GM21528 (cell line): ENCODE results near the gene GPR132.
A peak's percentile ranks its signal among the peaks of the same experiment; 100 is the strongest.

Experiments used
- ATAC-seq: cut with Tn5 transposase; IDR thresholded peaks from one replicate; pipeline ENCODE4 v1.9.1; 2021; ENCODE audit warnings: mild to moderate bottlenecking, moderate library complexity; ENCODE audit not compliant: unreplicated experiment, low FRiP score

Gene GPR132

GRCh38 chr14:105076296-105076804, 11.1 kb upstream of the GPR132 start:
- ATAC-seq, result no peak

- ATAC-seq, result peak; percentile 51
Observed at GRCh38 chr14:105075379-105076295, 10.4 kb upstream of the GPR132 start.

- no peak for ATAC-seq
Observed at GRCh38 chr14:105074601-105075053, 9.4 kb upstream of the GPR132 start.

- ATAC-seq, result no peak
Observed at GRCh38 chr14:105073720-105074600, 8.7 kb upstream of the GPR132 start.

GRCh38 chr14:105072892-105073719, 7.9 kb upstream of the GPR132 start:
- no peak for ATAC-seq

GRCh38 chr14:105072381-105072861, 7.2 kb upstream of the GPR132 start:
- ATAC-seq, result no peak

GRCh38 chr14:105071942-105072341, 6.7 kb upstream of the GPR132 start:
- no peak for ATAC-seq

GRCh38 chr14:105071326-105071725, 6.1 kb upstream of the GPR132 start:
- no peak for ATAC-seq

- ATAC-seq, result peak; percentile 10
Observed at GRCh38 chr14:105070760-105071137, 5.5 kb upstream of the GPR132 start.

- peak; percentile 33 for ATAC-seq
Observed at GRCh38 chr14:105069871-105070759, 4.9 kb upstream of the GPR132 start.

GRCh38 chr14:105069522-105069870, 4.3 kb upstream of the GPR132 start:
- ATAC-seq, result no peak

GRCh38 chr14:105068818-105069217, 3.6 kb upstream of the GPR132 start:
- ATAC-seq, result no peak

- no peak for ATAC-seq
Observed at GRCh38 chr14:105067969-105068301, 2.7 kb upstream of the GPR132 start.

- ATAC-seq, result no peak
Observed at GRCh38 chr14:105067140-105067968, 2.1 kb upstream of the GPR132 start.

- ATAC-seq, result no peak
Observed at GRCh38 chr14:105066240-105067071, 1.2 kb upstream of the GPR132 start.

- no peak for ATAC-seq
Observed at GRCh38 chr14:105064721-105065143, 498 bp downstream of the GPR132 start.

- no peak for ATAC-seq
Observed at GRCh38 chr14:105064001-105064400, 1.2 kb downstream of the GPR132 start.
